DND-41 (cell line): Measurements from ENCODE around the gene ACR.

Experiments used
- CTCF ChIP-seq: IDR thresholded peaks from 2 replicates; pipeline ENCODE4 v1.5.1; 2012; ENCODE audit warnings: borderline replicate concordance, low read length, moderate library complexity, mild to moderate bottlenecking; ENCODE audit not compliant: poor library complexity, severe bottlenecking; ENCODE audit errors: extremely low read depth
- EZH2 ChIP-seq: IDR thresholded peaks from 3 replicates; pipeline ENCODE4 v1.6.1; 2012; ENCODE audit warnings: borderline replicate concordance, low read depth, mild to moderate bottlenecking, moderate library complexity, low read length, inconsistent platforms; ENCODE audit not compliant: severe bottlenecking

DNA sequence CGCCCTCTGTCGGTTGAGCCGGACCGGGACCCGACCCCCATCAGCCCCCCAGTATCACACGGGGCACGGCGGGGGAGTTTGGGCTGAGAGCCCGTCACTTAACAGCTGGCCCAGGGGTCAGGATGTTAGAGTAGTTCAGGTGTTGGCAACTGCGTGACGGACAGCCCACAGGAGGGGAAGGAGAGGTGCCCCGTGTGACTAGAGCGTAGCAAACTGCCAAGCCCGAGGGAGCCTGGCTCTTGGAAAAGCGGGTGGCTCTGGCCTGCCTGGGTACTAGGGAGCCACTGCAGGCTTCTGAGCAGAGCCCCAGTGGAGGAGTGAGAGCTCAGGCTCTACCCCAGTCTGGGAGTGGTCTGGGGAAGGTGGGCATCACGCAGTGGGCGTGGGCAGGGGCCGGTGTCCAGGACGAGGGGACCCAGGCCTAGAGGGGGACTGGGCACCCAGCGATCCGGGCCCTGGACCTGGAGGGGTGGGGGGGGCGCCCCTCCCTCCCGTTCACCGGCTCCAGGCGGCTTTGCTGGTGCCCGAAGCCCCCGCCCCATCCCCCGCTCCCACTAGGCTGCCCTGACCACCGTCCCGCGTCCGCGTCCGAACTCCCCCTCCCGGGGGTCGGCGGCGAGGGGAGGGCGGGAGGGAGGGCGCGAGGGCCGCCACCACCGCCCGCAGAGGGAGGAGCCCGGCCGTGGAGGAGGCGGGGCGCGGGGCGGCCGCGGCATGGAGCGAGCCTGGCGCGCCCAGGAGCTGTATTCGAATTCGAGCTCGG, 41.0 kb upstream of the ACR start:
- no peak for TF ChIP-seq CTCF
- TF ChIP-seq EZH2, result no peak
